Activated CD8-positive, alpha-beta memory T cell treated with anti-CD3 and anti-CD28 coated beads for 36 hours (primary cell): ENCODE results near the gene NCOA1. TPM values are rescaled to one million over a fixed set of nuclear protein-coding genes. Genes with fewer than 3 reads are reported as not detected.

Source experiments
- CTCF ChIA-PET: fragments of 350-600 bp; sonication (Branson Sonifier 250); formaldehyde crosslinking; loops from one replicate; lab custom pipeline; 2021; ENCODE audit warnings: antibody characterized with exemption; lab: Charles Lee
- POLR2A ChIA-PET: fragments of 350-600 bp; sonication (Branson Sonifier 250); formaldehyde crosslinking; loops from one replicate; lab custom pipeline; 2021; ENCODE audit warnings: antibody characterized with exemption; lab: Charles Lee
- total RNA-seq, 2 experiments: library from RNA; stranded (reverse); gene quantifications; one replicate each; pipeline ENCODE4 v1.2.3, GENCODE V29; 2021

The NCOA1 gene
- total RNA-seq, 2 experiments from 2014 or later, result 28.6 to 28.9 TPM

GRCh38 chr2:24690524-24690923 is 199.5 kb downstream of the NCOA1 start:
- CTCF ChIA-PET, result interaction anchor here (0.6 kb wide), 1 partner anchor 342 kb away, joined by 3 read pairs; no protein-coding TSS in a partner anchor
- POLR2A ChIA-PET, result interaction anchor here (0.6 kb wide), 1 partner anchor 80 kb away, joined by 4 read pairs; no protein-coding TSS in a partner anchor

DNA sequence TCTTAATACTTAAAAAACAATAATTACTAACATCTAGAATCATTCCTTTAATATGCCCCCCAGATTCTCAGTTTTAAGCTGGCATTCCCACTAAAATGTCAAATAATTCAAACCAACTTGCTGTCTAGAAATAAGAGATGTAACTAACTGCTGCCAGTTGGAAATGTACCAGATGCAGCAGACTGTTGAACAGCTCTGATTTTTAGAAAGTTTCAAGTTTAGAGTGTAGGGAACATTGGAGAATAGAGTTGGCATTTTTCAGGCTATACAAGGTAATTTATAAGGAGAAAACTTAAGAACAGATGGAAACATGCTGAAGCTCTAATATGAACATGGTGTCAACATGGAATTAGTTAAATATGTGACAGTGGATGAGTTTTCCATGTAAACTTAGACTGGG is 200.8 kb downstream of the NCOA1 start:
- ChIA-PET POLR2A (no interaction called here), CTCF (no interaction called here)

GRCh38 chr2:24697792-24698191 is 206.7 kb downstream of the NCOA1 start:
- ChIA-PET POLR2A (no interaction called here), CTCF (no interaction called here)

DNA sequence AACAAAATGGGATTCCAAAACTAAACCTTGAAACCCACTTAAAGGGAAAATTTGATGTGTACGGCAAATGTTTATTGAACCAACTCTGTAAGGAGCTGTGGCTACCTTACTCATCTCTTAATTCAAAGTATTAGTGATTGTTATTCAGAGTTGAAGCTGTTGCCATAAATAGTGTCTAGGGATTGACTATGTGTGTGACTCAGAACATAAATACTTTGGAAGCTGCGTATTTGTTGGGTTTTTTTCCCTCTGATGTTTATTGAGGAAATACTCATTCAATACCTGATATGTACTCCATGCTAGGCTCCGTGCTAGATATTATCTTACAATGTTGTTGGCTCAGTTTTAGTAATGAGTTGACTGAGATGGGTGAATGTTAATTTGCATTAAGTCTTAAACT is 211.7 kb downstream of the NCOA1 start:
- ChIA-PET POLR2A (no interaction called here), CTCF (interaction anchor here (0.7 kb wide), 1 partner anchor 226 kb away, joined by 3 read pairs; no protein-coding TSS in a partner anchor)

GRCh38 chr2:24704692-24705091 is 213.6 kb downstream of the NCOA1 start:
- ChIA-PET CTCF (interaction anchor here (0.7 to 1.7 kb wide), 2 partner anchors 249 to 295 kb away, joined by 3 to 5 read pairs; no protein-coding TSS in a partner anchor), POLR2A (no interaction called here)

- ChIA-PET CTCF (interaction anchor here (0.6 kb wide), 1 partner anchor 571 kb away, joined by 5 read pairs; no protein-coding TSS in a partner anchor), POLR2A (no interaction called here)
Measured at GRCh38 chr2:24707143-24707542, 216.1 kb downstream of the NCOA1 start.

GRCh38 chr2:24708537-24709152 is 217.6 kb downstream of the NCOA1 start:
- CTCF ChIA-PET, result no interaction called here

DNA sequence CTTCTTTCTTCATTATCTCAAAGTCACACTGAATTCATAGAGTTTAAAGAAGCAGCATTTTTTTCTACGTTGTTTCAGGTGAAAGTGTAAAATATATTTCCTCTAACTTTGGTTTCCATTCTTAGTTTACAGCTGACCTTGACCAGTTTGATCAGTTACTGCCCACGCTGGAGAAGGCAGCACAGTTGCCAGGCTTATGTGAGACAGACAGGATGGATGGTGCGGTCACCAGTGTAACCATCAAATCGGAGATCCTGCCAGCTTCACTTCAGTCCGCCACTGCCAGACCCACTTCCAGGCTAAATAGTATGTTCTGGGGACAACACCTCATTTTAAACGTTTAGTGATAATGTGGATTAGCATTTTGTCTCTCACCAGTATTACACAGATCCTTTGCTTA is 219.8 kb downstream of the NCOA1 start:
- ChIA-PET CTCF (no interaction called here), POLR2A (interaction anchor here (0.5 kb wide), 1 partner anchor 474 kb away, joined by 9 read pairs; no protein-coding TSS in a partner anchor)

More at GRCh38 chr2:24708537-24709152, 217.6 kb downstream of the NCOA1 start:
- POLR2A ChIA-PET, result no interaction called here

- POLR2A ChIA-PET, result no interaction called here
- CTCF ChIA-PET, result no interaction called here
Measured at GRCh38 chr2:24711865-24712264, 220.8 kb downstream of the NCOA1 start.

GRCh38 chr2:24712296-24712695 is 221.2 kb downstream of the NCOA1 start:
- ChIA-PET CTCF (no interaction called here), POLR2A (no interaction called here)

- ChIA-PET POLR2A (no interaction called here), CTCF (no interaction called here)
Measured at GRCh38 chr2:24717263-24717951, 226.4 kb downstream of the NCOA1 start.

- POLR2A ChIA-PET, result no interaction called here
- CTCF ChIA-PET, result no interaction called here
Measured at GRCh38 chr2:24720310-24720709, 229.3 kb downstream of the NCOA1 start.

GRCh38 chr2:24721470-24721869 is 230.4 kb downstream of the NCOA1 start:
- ChIA-PET POLR2A (interaction anchor here (0.5 kb wide), 1 partner anchor 245 kb away, joined by 7 read pairs; no protein-coding TSS in a partner anchor), CTCF (no interaction called here)

GRCh38 chr2:24722141-24722790 is 231.2 kb downstream of the NCOA1 start:
- CTCF ChIA-PET, result no interaction called here
- POLR2A ChIA-PET, result no interaction called here

- CTCF ChIA-PET, result no interaction called here
- POLR2A ChIA-PET, result interaction anchor here (0.5 kb wide), 1 partner anchor 347 kb away, joined by 5 read pairs; no protein-coding TSS in a partner anchor
Measured at GRCh38 chr2:24723191-24723590, 232.1 kb downstream of the NCOA1 start.

GRCh38 chr2:24723665-24724064 is 232.6 kb downstream of the NCOA1 start:
- ChIA-PET CTCF (no interaction called here), POLR2A (interaction anchor here (0.5 kb wide), 1 partner anchor 347 kb away, joined by 5 read pairs; no protein-coding TSS in a partner anchor)

DNA sequence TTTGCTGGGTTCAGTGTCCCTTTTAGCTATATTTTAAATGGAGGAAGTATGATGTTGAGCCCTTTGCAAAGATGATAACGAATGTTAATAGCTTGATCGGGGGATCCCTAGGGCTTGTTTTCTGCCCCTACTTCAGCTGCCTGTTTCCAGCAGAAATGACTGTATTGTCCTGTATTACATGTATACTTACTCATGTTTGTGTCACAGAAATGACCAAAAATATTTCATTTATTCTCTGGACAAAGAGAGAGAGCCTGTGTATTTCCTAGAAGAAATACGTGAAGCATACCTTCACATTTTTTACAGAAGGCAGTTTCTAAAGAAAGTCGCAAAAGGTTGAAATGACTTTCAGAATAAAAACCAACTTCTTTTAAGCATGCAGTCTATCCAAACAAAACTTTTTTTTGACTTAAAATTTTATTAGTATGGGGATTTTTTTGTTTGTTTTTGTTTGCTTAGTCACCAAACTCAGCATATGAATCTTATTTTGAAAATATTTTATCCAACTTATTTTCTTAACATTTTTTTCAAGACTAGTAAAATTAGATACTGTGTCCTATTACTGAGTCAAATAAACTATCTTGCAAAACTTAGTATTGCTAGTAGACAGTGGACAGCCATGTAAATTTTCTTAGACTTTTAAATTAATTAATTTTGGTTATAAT is 233.2 kb downstream of the NCOA1 start:
- CTCF ChIA-PET, result no interaction called here
- POLR2A ChIA-PET, result no interaction called here

GRCh38 chr2:24725956-24726355 is 234.9 kb downstream of the NCOA1 start:
- ChIA-PET POLR2A (no interaction called here), CTCF (no interaction called here)

GRCh38 chr2:24730481-24730880 is 239.4 kb downstream of the NCOA1 start:
- ChIA-PET CTCF (no interaction called here), POLR2A (no interaction called here)
